Kidney epithelial cell (primary cell): ENCODE results near the gene P2RY8. TPM values are rescaled to one million over a fixed set of nuclear protein-coding genes. Genes with fewer than 3 reads are reported as not detected.
A peak's percentile ranks its signal among the peaks of the same experiment; 100 is the strongest.

ENCODE experiments used
- DNase-seq: peaks from one replicate; pipeline ENCODE4 v3.0.0-alpha.2; 2010; ENCODE audit warnings: low read depth
- H3K27me3 ChIP-seq: 2 replicates; pipeline ENCODE4 v1.6.0; 2011; ENCODE audit warnings: low read length; ENCODE audit not compliant: control insufficient read depth, insufficient read depth
- H3K36me3 ChIP-seq: 2 replicates; pipeline ENCODE4 v1.5.1; 2011; ENCODE audit warnings: low read length; ENCODE audit not compliant: control insufficient read depth, insufficient read depth
- H3K4me3 ChIP-seq: 2 replicates; pipeline ENCODE4 v1.5.1; 2011; ENCODE audit warnings: low read depth, mild to moderate bottlenecking, control low read depth, low read length
- total RNA-seq: library from RNA; depleted of rRNA; stranded (reverse); fragments of >200 nt; gene quantifications from 2 replicates; pipeline ENCODE4 v1.2.3, GENCODE V29; 2015
- TF ChIP-seq, protein P1 (sequence below): IDR thresholded peaks from 2 replicates; pipeline ENCODE4 v1.5.1; 2011; ENCODE audit warnings: mild to moderate bottlenecking, moderate library complexity, low read length, control low read depth, inconsistent platforms; ENCODE audit not compliant: insufficient read depth, poor library complexity, severe bottlenecking

P2RY8 gene
- not detected in 2 replicates for total RNA-seq

DNA sequence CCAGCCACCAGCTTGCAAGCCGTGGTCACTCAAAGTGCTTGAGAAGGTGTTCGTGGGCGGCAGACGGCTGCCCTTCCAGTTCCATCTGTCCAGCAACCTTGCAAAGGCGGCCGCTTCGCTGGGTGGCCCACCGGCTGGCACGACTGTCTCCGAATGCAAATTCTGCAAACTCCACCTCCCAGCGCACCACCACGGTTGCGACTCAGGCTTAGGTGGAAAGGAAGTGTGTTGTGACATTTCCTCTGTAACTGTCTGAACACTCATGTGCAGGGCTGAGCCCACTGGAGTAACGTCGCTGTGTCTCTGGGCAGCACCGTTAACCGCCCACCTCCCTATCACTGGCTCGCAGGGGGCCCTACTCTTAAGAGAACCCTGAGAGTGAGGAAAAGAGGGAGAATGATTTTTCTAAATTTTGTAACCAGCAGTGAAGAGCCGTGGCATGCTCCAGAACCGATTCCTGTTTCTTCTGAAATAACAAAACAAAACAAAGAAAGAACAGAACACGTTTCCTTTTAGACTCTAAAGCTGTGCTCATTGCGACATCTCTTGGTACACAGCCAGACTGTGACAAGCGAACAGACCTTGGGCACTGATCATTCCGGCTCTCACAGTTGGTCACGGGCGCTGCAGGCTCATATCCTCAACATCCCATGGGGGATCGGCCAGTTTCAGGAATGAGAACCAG, at the start of gene P2RY8:
TSS of gene P2RY8 (minus strand) at position 155 of the 685 bp plus-strand sequence. CDS start 70,627 bp downstream, outside the sequence.
- DNase-seq: no peak
- H3K27me3 ChIP-seq: no peaks in the 10 kb centered on the region
- TF ChIP-seq, protein P1, sequence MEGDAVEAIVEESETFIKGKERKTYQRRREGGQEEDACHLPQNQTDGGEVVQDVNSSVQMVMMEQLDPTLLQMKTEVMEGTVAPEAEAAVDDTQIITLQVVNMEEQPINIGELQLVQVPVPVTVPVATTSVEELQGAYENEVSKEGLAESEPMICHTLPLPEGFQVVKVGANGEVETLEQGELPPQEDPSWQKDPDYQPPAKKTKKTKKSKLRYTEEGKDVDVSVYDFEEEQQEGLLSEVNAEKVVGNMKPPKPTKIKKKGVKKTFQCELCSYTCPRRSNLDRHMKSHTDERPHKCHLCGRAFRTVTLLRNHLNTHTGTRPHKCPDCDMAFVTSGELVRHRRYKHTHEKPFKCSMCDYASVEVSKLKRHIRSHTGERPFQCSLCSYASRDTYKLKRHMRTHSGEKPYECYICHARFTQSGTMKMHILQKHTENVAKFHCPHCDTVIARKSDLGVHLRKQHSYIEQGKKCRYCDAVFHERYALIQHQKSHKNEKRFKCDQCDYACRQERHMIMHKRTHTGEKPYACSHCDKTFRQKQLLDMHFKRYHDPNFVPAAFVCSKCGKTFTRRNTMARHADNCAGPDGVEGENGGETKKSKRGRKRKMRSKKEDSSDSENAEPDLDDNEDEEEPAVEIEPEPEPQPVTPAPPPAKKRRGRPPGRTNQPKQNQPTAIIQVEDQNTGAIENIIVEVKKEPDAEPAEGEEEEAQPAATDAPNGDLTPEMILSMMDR: no peak
- no peaks in the 10 kb centered on the region for H3K36me3 ChIP-seq
- no peak within 1 kb of the TSS for H3K4me3 ChIP-seq

DNA sequence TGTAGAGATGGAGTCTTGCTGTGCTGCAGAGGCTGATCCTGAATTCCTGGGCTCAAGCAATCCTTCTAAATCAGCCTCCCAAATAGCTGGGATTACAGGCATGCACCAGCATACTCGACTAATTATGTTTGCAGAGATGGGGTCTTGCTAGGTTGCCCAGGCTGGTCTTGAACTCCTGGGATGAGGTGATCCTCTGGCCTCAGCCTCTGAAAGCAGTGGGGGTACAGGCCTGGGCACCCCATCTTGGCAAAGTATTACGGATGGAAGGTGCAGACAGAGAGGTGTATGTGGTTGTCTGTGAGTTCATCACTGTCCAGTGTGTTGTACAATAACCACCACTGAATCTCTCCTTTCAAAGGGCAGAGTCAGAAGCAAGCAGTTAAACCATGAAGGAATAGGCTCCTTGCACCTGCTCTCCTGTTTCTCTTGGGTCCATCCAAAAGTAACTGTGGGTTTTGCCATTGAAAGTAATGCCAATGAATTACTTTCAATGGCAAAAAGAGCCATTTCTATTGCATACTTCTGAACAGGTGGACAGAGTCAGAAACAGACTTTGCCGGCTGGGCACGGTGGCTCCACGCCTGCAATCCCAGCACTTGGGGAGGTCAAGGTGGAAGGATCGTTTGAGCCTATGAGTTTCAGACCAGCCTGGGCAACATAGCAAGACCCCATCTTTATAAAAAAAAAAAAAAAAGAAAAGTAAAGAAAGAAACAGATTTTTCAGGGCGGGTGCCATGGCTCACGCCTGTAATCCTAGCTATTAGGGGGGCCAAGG, 47.4 kb upstream of the P2RY8 start:
- DNase-seq: no peak
- no peaks in the 10 kb centered on the region for H3K36me3 ChIP-seq
- TF ChIP-seq, protein P1: no peak
- no peak overlapping the region for H3K4me3 ChIP-seq
- H3K27me3 ChIP-seq: no peaks in the 10 kb centered on the region

GRCh38 chrX:1582686-1583437, 45.9 kb upstream of the P2RY8 start:
- Histone ChIP-seq H3K4me3 (no peak overlapping the region), H3K27me3 (no peaks in the 10 kb centered on the region), H3K36me3 (no peaks in the 10 kb centered on the region)
- no peak for DNase-seq
- TF ChIP-seq, protein P1: no peak

DNA sequence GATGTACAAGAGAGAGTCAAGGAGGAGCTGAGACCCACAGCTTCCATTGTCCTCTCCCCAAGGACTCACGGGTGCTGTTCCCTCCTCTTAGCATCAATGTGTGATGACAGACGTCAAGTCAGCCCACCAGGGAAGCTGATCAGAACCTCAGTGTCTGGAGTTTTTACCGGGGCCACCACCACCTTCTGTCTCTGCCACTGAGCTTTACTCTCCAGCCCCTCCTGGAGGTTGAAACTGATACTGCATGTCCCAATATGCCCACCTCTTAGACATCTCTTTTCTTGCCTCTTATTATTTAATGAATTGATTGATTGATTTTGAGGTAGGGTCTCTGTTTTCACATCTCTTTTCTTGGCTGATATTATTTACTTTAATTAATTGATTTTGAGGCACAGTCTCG, 44.1 kb upstream of the P2RY8 start:
- DNase-seq: no peak

GRCh38 chrX:1578511-1579173, 41.7 kb upstream of the P2RY8 start:
- Histone ChIP-seq H3K4me3 (no peak overlapping the region), H3K27me3 (no peaks in the 10 kb centered on the region), H3K36me3 (no peaks in the 10 kb centered on the region)
- TF ChIP-seq, protein P1: no peak
- DNase-seq: no peak

More for the DNA sequence above, 44.1 kb upstream of the P2RY8 start:
- H3K27me3 ChIP-seq: no peaks in the 10 kb centered on the region
- H3K4me3 ChIP-seq: no peak overlapping the region
- TF ChIP-seq, protein P1: peak; percentile 61
- no peaks in the 10 kb centered on the region for H3K36me3 ChIP-seq
